T-helper 1 cell treated with Interleukin-12 subunit alpha and Interleukin-12 subunit beta and Interleukin-4 antibody, amounts not matched to agents 30 ng/mL and 1 ng/mL, for 36 hours (primary cell): ENCODE measurements around the gene CREG2. TPM values are rescaled to one million over a fixed set of nuclear protein-coding genes. Genes with fewer than 3 reads are reported as not detected.
"Not testable (repeated sequence)": the region's sequence is repeated elsewhere in the genome, so short reads cannot be mapped to it uniquely, and the experiment has no call there.

Experiments used
- intact Hi-C: fragments of 100-400 bp; cut with micrococcal nuclease; formaldehyde crosslinking; loops from one replicate; pipeline ENCODE4 v1.15.1; 2024
- total RNA-seq: library from RNA; stranded (reverse); gene quantifications from 2 replicates; pipeline ENCODE4 v1.2.3, GENCODE V29; 2022

CREG2 gene
- total RNA-seq, 1 donor from 2014 or later = 0.25 TPM

DNA sequence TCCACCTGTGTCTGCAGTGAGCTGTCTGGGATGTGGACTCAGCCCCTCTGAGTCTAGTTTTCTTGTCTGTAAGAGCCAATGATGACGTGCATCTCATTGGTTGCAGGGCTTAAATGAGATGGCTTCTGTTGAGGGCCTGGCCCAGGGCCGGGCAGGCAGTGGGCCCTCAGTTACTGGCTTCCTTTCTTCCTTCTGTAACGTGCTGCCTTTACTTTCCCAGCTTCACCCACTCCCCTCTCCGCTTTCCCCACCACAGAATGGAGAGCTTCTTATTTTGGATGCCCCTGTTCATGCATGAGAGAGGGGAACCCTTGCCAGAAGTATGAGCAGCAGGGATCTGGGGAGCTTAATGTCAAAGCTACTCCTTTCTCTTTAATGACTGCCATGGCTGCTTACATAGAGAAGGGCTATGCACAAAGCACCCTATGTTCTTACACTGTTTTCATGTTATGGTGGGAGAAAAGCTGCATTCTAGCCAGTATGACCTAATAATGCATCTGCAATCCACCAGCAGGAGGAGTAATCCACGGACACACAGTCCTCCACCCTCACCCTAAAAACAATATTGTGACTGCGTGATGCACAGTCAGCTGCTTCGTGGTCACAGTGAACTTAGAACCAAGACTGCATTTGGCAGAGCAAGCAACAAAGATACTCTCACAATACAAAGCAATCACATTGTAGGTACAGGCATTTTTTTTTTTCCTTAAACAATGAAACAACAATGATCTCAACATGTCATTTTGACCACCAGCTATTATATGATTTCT is 37.2 kb downstream of the CREG2 start:
- intact Hi-C loops = no loop called here

DNA sequence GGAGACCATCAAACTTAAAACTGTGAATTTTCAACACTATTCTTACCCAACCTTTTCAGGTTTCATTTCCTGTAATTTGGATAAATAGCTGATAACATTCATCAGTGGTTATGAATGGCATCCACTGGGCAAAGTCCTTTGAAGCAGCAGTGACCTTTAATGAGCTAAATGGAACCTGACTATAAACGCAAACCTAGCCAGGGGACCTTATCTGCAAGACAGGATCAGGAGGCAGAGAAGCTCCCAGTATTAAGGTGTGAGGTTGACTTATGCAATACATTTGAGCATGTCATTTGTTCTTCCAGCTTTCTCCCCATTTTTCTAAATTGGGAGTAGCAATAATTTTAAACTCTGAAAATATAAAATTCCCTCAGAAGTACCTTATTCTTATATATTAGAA is 38.4 kb downstream of the CREG2 start:
- intact Hi-C loops = no loop called here

- intact Hi-C loops = no loop called here
Observed at GRCh38 chr2:101346909-101347308, 40.4 kb downstream of the CREG2 start.

GRCh38 chr2:101344137-101344536 is 43.2 kb downstream of the CREG2 start:
- intact Hi-C loops = loop anchor here (5.0 kb wide), 2 partner anchors 133 to 353 kb away; partner anchors contain the start of genes MAP4K4 and RFX8

DNA sequence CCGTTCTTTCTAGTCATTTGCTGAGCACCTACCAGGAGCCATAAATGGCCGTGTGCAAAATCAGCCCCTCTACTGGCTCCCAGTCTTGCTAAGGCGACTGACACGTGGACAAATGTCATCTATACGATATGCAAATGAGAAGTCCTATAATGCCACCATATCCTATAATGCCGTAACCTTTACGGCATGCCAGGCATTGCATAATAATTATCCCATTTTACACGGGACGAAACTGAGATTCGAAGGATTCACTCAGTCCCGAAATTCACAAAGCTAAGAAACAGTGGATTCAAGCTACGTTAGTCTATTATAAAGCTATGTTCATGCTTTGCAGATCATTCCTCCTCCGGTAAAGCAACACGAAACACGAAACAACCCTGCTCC is 44.7 kb downstream of the CREG2 start:
- intact Hi-C loops = loop anchor here (1.0 to 5.0 kb wide), 4 partner anchors 36 to 355 kb away; partner anchors contain the start of genes CREG2, MAP4K4 and RFX8

DNA sequence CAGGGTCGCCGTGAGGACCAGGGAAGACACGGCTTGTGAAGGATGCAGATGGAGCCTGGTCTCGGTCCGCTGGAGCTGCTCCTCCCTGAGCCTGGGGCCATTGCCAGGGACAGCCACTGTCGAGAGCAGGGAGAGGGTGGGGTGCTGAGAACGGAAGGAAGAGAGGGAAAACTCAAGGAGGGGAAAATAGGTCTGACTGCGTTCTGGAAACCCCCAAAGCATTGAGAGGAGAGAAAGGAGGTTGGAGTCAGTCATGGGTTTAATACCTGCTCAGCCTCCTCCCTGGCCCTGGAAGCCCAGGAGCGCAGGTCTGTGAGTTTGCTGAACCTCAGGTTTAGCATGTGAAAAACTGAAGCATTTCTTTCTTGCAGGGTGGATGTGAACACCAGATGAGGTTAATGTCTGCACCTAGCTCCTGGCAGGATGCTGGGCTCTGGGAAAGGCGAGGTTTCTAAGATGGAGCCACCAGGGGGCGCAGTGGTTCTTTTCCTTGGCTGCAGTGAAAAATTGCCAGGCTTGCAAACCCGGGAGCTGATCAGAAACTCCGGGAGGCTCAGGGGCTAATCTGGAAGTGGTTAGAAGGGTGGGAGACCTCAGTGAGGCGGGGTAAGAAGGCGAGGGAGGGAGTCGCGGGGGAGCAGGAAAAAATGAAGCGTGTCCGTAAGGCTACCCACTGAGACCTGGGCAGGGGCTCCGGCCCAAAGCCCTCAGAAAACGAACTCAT is 45.2 kb downstream of the CREG2 start:
- intact Hi-C loops = loop anchor here (1.0 to 5.0 kb wide), 5 partner anchors 36 to 489 kb away; partner anchors contain the start of genes CREG2, MAP4K4 and RFX8

DNA sequence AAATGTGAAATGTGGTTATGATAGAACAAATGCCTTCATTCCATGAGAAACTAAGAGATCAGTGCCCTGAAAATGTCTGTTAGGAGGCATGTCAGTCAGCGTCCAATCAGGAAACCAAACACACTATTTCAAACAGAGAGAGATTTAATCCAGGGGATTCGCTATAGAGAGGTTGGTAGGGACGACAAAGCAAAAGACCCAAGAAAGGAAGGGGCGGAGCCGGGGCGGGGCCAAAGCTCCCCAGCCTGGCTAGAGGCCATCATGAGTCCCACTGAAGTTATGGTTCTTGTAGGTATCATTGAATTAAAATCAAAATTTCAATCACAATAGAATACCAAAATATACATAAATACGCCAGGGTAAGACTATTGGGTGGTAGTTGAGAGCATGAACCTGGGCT is 45.9 kb downstream of the CREG2 start:
- intact Hi-C loops = loop anchor here (2.0 to 5.0 kb wide), 3 partner anchors 136 to 489 kb away; partner anchors contain the start of genes MAP4K4 and RFX8

GRCh38 chr2:101340141-101340551 is 47.2 kb downstream of the CREG2 start:
- intact Hi-C loops = loop anchor here (1.0 to 5.0 kb wide), 4 partner anchors 12 to 491 kb away; partner anchors contain the start of genes MAP4K4 and RFX8

DNA sequence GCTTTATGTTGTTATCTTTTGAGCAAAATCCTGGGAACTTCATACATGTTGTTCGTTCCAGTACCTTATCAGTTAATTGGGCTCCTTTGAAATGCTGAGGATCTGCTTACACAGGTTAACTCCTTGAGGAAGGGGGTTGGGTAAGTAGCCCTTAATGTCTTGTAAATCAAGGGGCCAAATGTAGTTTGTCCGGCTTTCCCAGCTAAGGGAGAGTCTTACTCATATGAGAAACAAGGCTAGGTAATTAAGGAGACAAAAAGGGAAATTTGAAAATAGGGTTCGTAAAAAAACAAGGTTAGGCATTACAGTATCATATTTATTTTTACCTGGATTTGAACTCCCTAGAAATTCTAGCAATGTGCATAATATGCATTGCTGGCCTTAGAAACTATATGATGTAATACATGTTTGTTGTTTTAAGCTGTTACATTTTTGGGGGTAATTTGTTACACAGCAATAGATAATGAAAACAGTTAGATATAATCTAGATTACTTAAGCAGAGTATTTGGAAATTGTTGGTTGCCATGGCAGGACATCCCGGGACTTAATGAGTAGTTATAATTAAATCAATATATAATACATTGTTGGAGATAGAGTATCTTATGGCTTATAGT is 47.9 kb downstream of the CREG2 start:
- intact Hi-C loops = no loop called here

GRCh38 chr2:101337877-101338276 is 49.4 kb downstream of the CREG2 start:
- intact Hi-C loops = no loop called here

DNA sequence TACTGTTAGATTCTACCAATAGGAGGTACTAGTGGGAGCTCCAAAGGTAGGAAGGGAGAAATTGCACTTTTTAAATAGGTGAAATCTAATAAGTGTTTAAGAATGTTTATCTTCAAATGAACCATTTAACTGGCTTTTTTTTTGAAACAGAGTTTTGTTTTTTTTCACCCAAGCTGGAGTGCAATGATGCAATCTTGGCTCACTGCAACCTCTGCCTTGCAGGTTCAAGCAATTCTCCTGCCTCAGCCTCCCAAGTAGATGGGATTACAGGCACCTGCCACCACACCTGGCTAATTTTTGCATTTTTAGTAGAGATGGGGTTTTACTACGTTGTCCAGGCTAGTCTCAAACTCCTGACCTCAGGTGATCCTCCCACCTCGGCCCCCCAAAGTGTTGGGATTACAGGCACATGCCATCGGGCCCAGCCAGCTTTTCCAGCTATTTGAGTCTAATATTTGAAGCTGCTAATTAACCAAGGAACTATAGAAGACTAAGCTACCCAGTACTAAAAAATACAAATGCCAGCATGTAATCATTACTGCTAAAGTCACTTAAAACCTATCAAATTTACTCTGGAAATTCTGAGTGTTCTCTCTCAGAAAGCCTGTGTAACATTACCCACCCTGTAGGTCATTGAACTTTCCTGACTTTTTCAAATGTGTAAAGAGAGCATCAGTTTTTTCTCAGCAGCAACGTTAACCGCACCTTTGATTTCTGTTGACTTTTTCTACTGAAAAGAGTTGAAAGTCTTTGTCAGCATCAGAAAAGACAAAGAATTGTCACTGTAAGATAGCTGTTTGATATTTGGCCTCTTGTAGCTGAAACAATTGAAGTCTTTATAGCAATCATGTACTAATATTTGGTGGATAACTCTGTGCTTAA is 54.2 kb downstream of the CREG2 start:
- intact Hi-C loops = no loop called here

- intact Hi-C loops = no loop called here
Observed at GRCh38 chr2:101331202-101331601, 56.1 kb downstream of the CREG2 start.

DNA sequence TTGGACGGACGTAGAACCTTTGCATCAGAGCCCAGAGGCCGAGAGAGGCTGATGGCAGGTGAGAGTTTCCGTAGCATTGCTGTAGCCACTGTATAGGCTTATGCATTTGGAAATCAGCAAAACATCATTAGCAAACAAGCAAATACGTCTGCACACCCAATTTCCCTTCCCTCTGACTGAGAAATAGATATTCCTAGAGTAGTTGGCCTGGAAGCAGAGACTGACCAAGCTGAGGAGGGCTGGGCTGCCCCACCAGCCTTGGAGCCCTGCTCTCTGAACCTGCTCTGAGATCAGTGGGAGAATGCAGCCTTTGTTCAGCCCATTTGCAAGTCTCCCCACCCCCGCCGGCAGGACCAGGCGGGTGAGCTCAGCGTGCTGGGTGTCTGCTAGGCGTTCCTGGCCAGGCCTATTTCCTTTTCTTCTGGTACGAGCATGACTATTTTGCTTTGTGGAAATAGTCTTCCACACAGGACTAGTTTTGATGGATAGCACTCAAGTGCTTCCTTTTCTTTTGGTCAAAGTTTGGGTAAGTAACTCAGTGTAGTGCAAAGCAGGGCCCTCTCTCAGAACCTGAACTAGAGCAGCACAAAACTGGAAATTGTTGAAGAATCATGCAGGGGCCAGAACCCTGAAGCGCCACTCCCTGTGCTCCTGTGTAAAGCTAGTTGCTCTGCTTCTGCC is 56.9 kb downstream of the CREG2 start:
- intact Hi-C loops = no loop called here

DNA sequence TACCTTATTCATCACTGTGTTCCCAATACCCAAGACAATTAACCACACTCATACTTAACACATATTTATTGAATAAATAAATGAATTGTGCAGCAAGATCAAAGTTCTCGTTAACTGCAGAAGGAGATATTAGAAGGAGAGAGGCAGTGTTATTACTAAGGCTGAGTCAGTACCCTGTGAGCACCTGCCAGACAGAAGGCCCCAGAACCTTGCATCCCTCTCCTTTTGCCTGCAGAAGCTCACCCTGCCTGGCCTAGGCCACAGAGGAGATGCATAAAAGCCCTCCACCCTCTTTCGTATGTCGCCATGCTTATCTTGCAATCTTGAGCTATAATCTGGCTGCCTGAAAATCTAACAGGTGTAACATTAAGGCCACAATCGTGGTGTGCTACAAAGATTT is 58.3 kb downstream of the CREG2 start:
- intact Hi-C loops = loop anchor here (5.0 kb wide), 1 partner anchor 368 kb away; the partner anchor contains the start of gene MAP4K4

DNA sequence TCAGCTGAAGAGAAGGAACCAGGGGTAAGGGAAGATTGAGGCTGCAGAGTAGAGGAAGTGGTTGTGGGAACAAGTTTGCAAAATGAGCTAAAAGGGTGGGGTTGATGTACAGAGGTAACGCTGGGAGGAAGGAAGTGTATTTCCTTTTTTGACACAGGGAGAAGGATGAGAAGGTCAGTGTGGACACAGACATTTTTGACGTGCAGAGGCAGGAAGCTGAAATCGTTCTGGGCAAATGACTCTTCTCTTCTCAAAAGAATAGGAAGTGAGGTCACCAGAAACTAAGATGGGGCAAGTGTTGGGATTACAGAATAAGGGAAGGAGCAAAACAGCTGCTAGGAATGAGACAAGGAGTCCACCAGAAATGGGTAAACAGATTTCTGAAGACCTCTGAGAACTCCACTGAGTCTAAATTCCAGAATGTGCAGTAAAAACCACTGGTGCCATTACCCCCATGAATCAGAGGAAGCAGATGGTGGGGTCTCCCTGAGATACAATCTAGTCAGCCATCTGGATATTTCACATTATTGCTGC is 58.8 kb downstream of the CREG2 start:
- intact Hi-C loops = loop anchor here (1.0 to 5.0 kb wide), 5 partner anchors 12 to 369 kb away; partner anchors contain the start of genes CNOT11 and MAP4K4

DNA sequence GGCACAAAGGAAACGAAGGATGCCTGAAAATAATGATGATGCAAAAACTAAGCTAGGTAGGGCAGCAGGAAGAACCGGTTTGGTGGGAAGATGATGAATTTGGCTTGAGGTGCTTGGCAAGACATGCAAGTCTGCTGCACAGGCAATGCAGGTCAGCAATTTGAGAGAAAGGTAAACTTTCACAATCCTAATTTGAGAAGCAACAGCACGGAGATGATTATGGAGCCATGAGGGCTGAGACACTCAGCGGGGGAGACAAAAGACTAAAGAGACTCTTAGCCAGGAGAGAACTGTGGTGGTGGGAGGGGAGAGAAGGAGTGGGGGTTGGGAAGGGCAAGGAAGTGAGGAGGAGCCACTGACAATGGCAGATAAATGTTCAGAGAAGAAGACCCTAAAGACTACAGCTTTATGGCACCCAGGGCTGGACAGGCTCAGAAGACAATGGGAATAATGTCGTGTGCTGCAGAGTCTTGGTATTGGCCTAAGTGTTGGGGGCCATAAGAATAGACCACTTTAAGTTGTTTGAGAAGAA is 59.4 kb downstream of the CREG2 start:
- intact Hi-C loops = loop anchor here (1.0 to 5.0 kb wide), 5 partner anchors 12 to 369 kb away; partner anchors contain the start of genes CNOT11 and MAP4K4

- intact Hi-C loops = loop anchor here (5.0 kb wide), 1 partner anchor 372 kb away; the partner anchor contains the start of gene MAP4K4
Observed at GRCh38 chr2:101325425-101325824, 61.9 kb downstream of the CREG2 start.

GRCh38 chr2:101316568-101316967 is 70.7 kb downstream of the CREG2 start:
- intact Hi-C loops = not testable (repeated sequence)

- intact Hi-C loops = loop anchor here (1.0 kb wide), 1 partner anchor 17 kb away; no protein-coding TSS in a partner anchor
Observed at GRCh38 chr2:101311696-101312017, 75.6 kb downstream of the CREG2 start.
